Adrenal gland (tissue), 5 donors: ENCODE measurements around the gene ZNF644.

ENCODE experiments used
- POLR2A ChIP-seq, 2 donors: fragments of 450-650 bp; IDR thresholded peaks; one replicate each; pipeline ENCODE4 v1.6.1; 2017; ENCODE audit warnings: antibody characterized with exemption in 2 of 2, mild to moderate bottlenecking in 2 of 2, moderate library complexity in 1 of 2
- TF ChIP-seq, protein P1 (sequence below), 6 experiments: fragments of 450-650 bp in 4 of 6; fragments of 200-600 bp in 2 of 6; sonication (generic) in 1 of 6; IDR thresholded peaks; 1 replicate in 5 of 6; 2 replicates in 1 of 6; pipeline versions ENCODE4 v1.5.1 to v1.8.0; 2016 to 2021; ENCODE audit warnings: antibody characterized with exemption in 6 of 6, mild to moderate bottlenecking in 2 of 6, moderate library complexity in 1 of 6
- donor health status: DM: no; HTN: no; CAD: no.

DNA sequence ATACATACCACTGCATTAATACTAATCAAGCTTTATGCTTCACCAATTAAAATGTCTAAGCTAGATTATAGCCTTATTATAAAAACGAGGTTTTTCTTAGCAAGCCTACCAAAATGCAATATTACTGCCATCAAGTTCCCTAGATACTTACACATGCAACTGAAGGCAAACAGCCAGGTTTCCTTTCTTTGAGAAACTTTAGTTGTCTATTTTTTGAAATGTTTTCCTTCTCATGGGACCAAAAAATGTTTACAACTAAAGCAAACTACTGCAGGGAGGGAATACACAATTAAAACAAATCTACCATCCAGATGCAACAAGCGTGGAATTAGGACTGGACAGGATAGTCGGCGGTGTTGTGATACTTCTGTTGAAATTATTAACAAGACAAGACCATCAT is 1.3 kb downstream of the ZNF644 start:
- TF ChIP-seq, protein P1, sequence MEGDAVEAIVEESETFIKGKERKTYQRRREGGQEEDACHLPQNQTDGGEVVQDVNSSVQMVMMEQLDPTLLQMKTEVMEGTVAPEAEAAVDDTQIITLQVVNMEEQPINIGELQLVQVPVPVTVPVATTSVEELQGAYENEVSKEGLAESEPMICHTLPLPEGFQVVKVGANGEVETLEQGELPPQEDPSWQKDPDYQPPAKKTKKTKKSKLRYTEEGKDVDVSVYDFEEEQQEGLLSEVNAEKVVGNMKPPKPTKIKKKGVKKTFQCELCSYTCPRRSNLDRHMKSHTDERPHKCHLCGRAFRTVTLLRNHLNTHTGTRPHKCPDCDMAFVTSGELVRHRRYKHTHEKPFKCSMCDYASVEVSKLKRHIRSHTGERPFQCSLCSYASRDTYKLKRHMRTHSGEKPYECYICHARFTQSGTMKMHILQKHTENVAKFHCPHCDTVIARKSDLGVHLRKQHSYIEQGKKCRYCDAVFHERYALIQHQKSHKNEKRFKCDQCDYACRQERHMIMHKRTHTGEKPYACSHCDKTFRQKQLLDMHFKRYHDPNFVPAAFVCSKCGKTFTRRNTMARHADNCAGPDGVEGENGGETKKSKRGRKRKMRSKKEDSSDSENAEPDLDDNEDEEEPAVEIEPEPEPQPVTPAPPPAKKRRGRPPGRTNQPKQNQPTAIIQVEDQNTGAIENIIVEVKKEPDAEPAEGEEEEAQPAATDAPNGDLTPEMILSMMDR (IDR thresholded peaks at IDR 0.05) = no peak
- TF ChIP-seq POLR2A (IDR thresholded peaks at IDR 0.05) = no peak
